Measurements from ENCODE around the gene NCS1.
A peak's percentile ranks its signal among the peaks of the same experiment; 100 is the strongest.

NCS1 gene

DNA sequence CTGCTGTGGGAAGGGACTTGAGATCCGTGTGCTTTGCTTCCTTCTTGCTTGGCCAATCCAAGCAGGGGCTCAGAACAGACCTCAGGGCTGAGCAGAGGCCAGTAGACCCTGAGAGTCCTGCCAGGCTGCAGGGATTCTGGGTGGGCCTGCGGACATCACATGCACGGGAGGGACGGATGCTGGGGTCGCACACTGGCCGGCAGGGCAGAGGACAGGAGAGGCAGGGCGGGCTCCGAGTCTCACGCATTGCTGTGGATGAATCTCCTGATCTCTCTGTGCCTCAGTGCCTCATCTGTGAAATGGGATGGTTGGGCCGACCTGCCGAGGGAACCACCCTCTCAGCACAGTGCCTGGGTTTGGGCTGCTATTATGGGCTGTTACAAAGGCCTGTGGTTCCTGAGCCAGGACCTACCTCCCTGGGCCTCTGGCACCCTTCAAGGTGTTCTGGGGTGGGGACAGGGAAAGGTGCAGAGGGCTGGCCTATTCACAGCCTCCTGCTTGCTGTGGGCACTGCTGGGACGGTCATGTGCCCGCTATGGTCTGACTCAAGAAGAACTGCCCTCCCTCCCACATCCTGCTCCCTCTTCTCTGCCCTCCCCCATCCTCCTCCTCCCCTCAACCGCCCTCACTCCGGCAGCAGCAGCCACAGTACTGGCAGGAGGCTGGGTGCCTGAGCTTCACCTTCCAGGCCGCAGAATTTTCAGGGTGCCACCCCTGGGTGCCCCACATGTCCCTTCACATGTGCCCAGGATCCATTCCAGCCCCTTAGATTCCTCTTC is 43.3 kb downstream of the NCS1 start:
- no peak for DNase-seq (ENCODE audit: low read depth)

DNA sequence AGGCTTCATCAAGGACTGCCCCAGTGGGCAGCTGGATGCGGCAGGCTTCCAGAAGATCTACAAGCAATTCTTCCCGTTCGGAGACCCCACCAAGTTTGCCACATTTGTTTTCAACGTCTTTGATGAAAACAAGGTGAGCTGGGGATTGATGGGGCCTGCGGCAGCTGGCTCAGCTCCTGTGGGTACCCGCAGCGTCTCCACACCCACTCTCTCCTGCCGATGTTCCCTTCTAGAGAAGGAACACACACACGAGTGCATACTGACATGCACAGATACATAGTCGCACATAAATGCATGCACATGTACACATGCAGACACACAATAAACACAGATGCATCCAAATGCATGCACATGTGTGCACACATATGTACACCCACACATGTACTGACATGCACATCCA is 45.6 kb downstream of the NCS1 start:
- no peak for DNase-seq (ENCODE audit: low read depth)

GRCh38 chr9:130219661-130220096 is 47.5 kb downstream of the NCS1 start:
- DNase-seq (ENCODE audit: low read depth), result no peak

GRCh38 chr9:130220352-130220751 is 48.1 kb downstream of the NCS1 start:
- DNase-seq (ENCODE audit: low read depth), result no peak

DNA sequence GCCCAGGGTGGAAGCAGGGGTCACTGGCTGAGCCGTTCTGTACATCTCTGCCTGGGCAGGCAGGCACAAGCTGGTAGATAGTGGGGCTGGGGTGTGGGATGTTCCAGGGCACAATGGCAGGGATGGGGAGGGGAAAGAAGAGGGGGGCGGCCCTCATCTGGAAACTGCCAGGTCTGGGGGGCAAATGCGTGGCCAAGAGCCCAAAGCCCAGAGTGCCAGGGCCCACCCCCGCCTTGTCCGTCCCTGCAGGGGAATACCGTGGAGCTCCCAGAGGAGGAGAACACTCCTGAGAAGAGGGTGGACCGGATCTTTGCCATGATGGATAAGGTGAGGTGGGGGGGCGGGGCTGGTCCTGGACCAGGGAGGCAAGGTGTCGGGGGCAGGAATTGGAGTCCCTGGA is 50.6 kb downstream of the NCS1 start:
- DNase-seq (ENCODE audit: low read depth), result no peak

DNA sequence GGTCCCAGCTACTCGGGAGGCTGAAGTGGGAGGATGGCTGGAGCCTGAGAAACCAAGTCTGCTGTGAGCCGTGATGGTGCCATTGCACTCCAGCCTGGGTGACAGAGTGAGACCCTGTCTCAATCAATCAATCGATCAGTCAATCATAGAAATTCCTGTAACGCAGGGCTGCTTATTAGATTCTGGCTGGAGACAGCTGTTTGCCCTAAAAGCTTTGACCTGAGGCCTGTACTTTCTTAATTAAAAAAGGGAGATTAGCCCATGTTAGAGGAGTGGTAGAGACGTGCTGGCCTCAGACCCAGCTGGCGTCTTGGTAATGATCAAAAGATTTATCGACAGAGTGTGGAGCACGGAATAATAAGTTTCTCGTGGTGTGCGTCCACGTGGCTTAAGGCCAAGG is 52.9 kb downstream of the NCS1 start:
- no peak for DNase-seq (ENCODE audit: low read depth)

GRCh38 chr9:130225586-130225985 is 53.4 kb downstream of the NCS1 start:
- no peak for DNase-seq (ENCODE audit: low read depth)

GRCh38 chr9:130226112-130226511 is 53.9 kb downstream of the NCS1 start:
- no peak for DNase-seq (ENCODE audit: low read depth)

DNA sequence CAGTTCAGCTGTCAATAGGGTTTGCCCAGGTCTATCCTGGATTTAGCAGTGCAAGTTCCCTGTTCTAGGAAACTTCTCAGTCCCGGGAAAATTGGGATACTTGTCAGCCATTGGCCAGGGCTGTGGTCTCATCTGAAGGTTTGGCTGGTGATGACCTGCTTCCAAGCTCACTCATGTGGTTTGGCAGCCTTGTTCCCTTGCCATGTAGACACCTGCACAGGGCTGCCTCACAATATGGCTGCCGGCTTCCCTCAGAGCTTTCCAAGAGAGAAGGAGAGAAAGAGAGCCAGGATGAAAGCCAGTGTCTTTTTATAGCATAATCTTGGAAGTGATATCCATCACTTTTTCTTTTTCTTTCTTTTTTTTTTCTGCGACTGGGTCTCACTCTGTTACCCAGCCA is 55.6 kb downstream of the NCS1 start:
- no peak for DNase-seq (ENCODE audit: low read depth)

- DNase-seq (ENCODE audit: low read depth), result no peak
These were observed 57.6 kb downstream of the NCS1 start for GRCh38 chr9:130229759-130230158.

DNA sequence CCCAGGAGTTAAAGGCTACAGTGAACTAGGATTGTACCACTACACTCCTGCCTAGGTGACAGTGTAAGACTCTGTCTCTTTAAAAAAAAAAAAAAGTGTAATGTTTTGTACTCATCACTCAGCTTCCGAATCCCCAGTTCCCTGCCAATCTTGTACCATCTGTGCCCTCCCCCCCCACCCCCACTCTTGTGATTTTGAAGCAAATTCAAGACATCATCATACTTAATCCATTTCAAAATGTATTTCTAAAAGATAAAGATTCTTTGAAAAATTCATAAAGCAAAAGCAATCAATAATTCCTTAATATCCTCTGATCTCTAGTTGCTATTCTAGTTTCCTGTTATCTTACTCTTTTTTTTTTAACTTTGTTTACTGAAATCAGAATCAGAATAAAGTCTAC is 58.4 kb downstream of the NCS1 start:
- no peak for DNase-seq (ENCODE audit: low read depth)

GRCh38 chr9:130232899-130233586 is 60.8 kb downstream of the NCS1 start:
- DNase-seq (ENCODE audit: low read depth), result no peak

GRCh38 chr9:130233587-130233945 is 61.4 kb downstream of the NCS1 start:
- no peak for DNase-seq (ENCODE audit: low read depth)

- no peak for DNase-seq (ENCODE audit: low read depth)
These were observed 62.4 kb downstream of the NCS1 start for GRCh38 chr9:130234340-130235260.

DNA sequence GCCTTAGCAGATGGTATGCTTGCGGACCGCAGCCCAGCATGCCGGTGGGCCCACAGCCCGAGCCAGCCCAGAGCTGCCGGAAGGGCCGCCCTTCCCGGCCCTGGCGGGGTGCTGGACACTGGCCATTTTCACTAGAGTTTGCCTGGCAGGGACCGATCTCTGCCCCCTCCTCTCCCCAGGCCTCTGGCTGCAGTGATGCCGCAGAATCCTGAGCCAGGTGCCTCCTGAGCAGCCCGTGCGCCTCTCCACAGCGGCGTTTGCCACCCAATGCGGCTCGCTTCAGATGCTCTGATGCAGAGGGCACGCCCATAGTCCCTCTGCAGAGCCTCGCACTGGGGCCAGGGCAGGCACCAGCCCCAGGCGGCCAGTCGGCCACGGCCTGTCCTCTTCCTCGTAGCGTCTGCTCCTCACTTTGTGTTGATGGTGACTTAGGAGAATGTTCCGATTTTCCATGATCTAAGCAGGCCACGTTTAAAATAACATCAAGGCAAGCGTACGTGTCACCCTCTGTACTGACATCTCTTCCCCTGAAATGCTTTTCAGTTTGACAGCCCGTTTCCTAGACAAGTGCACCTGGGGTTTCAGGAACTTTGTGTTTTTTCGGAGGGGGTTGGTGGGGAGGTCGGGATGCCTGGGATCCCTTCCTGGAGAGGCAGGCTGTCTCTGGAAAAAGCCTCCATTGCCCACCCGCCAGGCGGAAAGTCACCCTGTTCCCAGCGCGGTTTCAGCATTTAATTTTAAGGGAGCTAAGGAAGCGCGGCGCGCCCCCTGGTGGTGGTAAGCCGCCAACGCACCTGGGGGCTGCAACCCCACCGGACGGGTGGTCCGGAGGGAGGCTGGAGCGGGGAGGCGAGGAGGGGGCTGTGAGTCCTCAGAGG is 63.6 kb downstream of the NCS1 start:
- DNase-seq (ENCODE audit: low read depth), result peak; percentile 62

- DNase-seq (ENCODE audit: low read depth), result no peak
These were observed 64.3 kb downstream of the NCS1 start for GRCh38 chr9:130236436-130236985.

DNA sequence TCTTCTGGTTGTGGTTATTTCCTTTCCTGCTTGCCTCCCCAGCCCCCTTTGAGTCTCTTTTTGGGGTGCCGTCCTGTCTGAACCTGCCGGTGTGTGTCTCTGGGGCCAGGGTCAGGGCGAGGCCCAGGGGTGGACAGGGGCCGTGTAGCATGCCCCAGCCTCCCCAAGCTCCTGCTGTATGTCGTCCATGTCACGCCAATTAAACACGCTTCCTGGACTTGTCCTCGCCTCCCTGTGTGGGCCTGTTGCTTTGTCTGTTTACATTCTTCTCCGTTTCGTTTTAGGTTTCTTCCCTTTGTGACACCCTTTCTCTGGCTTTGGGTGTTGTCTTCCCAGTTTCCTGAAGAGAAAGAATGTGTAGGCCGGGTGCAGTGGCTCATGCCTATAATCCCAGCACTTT is 64.9 kb downstream of the NCS1 start:
- DNase-seq (ENCODE audit: low read depth), result no peak

GRCh38 chr9:130237763-130238524 is 65.7 kb downstream of the NCS1 start:
- no peak for DNase-seq (ENCODE audit: low read depth)

- no peak for DNase-seq (ENCODE audit: low read depth)
These were observed 67.1 kb downstream of the NCS1 start for GRCh38 chr9:130239363-130239695.

GRCh38 chr9:130239741-130240241 is 67.6 kb downstream of the NCS1 start:
- peak; percentile 50 for DNase-seq (ENCODE audit: low read depth)
